A549 (cell line): ENCODE results near the gene HGFAC.

ENCODE experiments used
- BCL3 ChIP-seq: fragments of >200 bp; sonication (Bioruptor Twin); formaldehyde crosslinking; IDR thresholded peaks from 3 replicates; pipeline ENCODE4 v1.6.1; 2016
- BHLHE40 ChIP-seq: IDR thresholded peaks from 2 replicates; pipeline ENCODE4 v1.6.1; 2012; ENCODE audit warnings: low read depth, low read length, inconsistent platforms
- CHD4 ChIP-seq: fragments of 200-600 bp; sonication (generic); IDR thresholded peaks from 2 replicates; pipeline ENCODE4 v1.6.1; 2016; ENCODE audit warnings: antibody characterized with exemption, mild to moderate bottlenecking, borderline replicate concordance
- CTCF ChIP-seq: fragments of >200 bp; sonication (Bioruptor Twin); formaldehyde crosslinking; IDR thresholded peaks from 3 replicates; pipeline ENCODE4 v1.5.1; 2016
- ESRRA ChIP-seq: fragments of 150-350 bp; IDR thresholded peaks from 2 replicates; pipeline ENCODE4 v1.6.1; 2014; ENCODE audit warnings: mild to moderate bottlenecking, low read length, borderline replicate concordance
- FOSB ChIP-seq: fragments of 250-450 bp; sonication (Bioruptor Pico); IDR thresholded peaks from 2 replicates; pipeline ENCODE4 v1.5.0; 2020; ENCODE audit warnings: mild to moderate bottlenecking, moderate library complexity
- JUN ChIP-seq, 2 experiments: fragments of >200 bp; sonication (Bioruptor Twin); formaldehyde crosslinking; IDR thresholded peaks; 2 replicates in 1 of 2; 3 replicates in 1 of 2; pipeline ENCODE4 v1.6.1; 2016 to 2017
- MAFK ChIP-seq: fragments of 450-650 bp; IDR thresholded peaks from 2 replicates; pipeline ENCODE4 v1.6.1; 2014; ENCODE audit not compliant: partially characterized antibody
- NFE2L2 ChIP-seq: fragments of 150-350 bp; conservative IDR thresholded peaks from 2 replicates; pipeline ENCODE4 v1.6.1; 2014; ENCODE audit warnings: low read length
- POLR2A ChIP-seq: IDR thresholded peaks from 2 replicates; pipeline ENCODE4 v1.6.1; 2012; ENCODE audit warnings: mild to moderate bottlenecking, low read length
- RAD21 ChIP-seq, 2 experiments: fragments of >200 bp in 1 of 2; sonication (Bioruptor Twin) in 1 of 2; formaldehyde crosslinking in 1 of 2; IDR thresholded peaks in 1 of 2; conservative IDR thresholded peaks in 1 of 2; 2 replicates in 1 of 2; 3 replicates in 1 of 2; pipeline ENCODE4 v1.6.1; 2012 to 2018; ENCODE audit warnings: inconsistent platforms in 1 of 2
- TF ChIP-seq, protein P1 (sequence below): fragments of 200-600 bp; sonication (generic); IDR thresholded peaks from 2 replicates; pipeline ENCODE4 v1.6.1; 2016; ENCODE audit warnings: antibody characterized with exemption, mild to moderate bottlenecking, moderate library complexity

DNA sequence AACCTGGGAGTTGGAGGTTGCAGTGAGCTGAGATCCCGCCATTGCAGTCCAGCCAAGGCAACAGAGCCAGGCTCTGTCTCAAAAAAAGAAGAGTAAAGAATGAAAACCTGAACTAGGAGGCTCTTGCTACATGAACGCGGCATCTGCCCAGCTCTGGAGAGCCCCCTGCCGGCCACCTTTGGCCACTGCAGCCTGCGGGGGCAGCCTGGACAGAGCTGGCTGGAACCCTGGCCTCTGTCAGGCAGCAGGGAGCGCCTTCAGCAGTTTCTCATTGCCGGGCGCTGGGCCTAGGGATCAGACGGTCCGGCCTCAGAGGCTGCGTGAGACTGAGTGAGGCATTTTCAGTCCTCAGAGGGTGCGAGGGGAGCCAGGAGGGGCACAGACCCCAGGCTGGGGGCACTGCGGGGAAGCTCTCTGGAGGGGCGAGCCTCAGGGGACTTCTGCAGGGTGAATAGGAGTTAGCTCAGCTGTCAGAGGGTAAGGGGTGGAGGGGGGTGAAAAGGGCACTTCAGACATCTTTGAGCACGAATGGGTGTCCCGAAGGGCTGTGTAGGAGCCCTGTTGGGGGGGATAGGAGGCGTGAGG lies 38.9 kb downstream of the HGFAC start:
- no peak for TF ChIP-seq MAFK
- TF ChIP-seq POLR2A, result no peak
- TF ChIP-seq BHLHE40, result no peak
- peak; percentile 67 to 71 for TF ChIP-seq RAD21 (conservative IDR thresholded peaks at IDR 0.05 in 1 of 2, IDR thresholded peaks at IDR 0.05 in 1 of 2)
- TF ChIP-seq BCL3, result no peak
- TF ChIP-seq CTCF, result peak; percentile 67
- no peak for TF ChIP-seq JUN (IDR thresholded peaks at IDR 0.05)
- TF ChIP-seq ESRRA, result no peak
- TF ChIP-seq NFE2L2, result no peak
- TF ChIP-seq FOSB, result no peak
- TF ChIP-seq CHD4, result no peak
- TF ChIP-seq, protein P1, sequence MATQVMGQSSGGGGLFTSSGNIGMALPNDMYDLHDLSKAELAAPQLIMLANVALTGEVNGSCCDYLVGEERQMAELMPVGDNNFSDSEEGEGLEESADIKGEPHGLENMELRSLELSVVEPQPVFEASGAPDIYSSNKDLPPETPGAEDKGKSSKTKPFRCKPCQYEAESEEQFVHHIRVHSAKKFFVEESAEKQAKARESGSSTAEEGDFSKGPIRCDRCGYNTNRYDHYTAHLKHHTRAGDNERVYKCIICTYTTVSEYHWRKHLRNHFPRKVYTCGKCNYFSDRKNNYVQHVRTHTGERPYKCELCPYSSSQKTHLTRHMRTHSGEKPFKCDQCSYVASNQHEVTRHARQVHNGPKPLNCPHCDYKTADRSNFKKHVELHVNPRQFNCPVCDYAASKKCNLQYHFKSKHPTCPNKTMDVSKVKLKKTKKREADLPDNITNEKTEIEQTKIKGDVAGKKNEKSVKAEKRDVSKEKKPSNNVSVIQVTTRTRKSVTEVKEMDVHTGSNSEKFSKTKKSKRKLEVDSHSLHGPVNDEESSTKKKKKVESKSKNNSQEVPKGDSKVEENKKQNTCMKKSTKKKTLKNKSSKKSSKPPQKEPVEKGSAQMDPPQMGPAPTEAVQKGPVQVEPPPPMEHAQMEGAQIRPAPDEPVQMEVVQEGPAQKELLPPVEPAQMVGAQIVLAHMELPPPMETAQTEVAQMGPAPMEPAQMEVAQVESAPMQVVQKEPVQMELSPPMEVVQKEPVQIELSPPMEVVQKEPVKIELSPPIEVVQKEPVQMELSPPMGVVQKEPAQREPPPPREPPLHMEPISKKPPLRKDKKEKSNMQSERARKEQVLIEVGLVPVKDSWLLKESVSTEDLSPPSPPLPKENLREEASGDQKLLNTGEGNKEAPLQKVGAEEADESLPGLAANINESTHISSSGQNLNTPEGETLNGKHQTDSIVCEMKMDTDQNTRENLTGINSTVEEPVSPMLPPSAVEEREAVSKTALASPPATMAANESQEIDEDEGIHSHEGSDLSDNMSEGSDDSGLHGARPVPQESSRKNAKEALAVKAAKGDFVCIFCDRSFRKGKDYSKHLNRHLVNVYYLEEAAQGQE, result no peak
